ENCODE results near the gene CYTH1.

GRCh38 chr17:78815696-78816095, 33.6 kb upstream of the CYTH1 start:
- TF ChIP-seq CTCF (IDR thresholded peaks at IDR 0.05), result no peak
- no peak for TF ChIP-seq POLR2A (IDR thresholded peaks at IDR 0.05)
